Nephron progenitor cell (in vitro differentiated cells): ENCODE data around the gene DNAH10.

Source experiments
- DNase-seq: peaks from one replicate; pipeline ENCODE4 v3.0.0; 2021
- H3K27ac Mint-ChIP-seq: 2 replicates; pipeline ENCODE4 v1.8.0; 2021; ENCODE audit warnings: mild to moderate bottlenecking, moderate library complexity, mixed read lengths
- H3K27me3 Mint-ChIP-seq: 2 replicates; pipeline ENCODE4 v1.8.0; 2021; ENCODE audit warnings: mild to moderate bottlenecking, low read depth, mixed read lengths; ENCODE audit not compliant: poor library complexity
- H3K36me3 Mint-ChIP-seq: 2 replicates; pipeline ENCODE4 v1.8.0; 2021; ENCODE audit warnings: low read depth, mixed read lengths
- H3K4me1 Mint-ChIP-seq: 2 replicates; pipeline ENCODE4 v1.8.0; 2021; ENCODE audit warnings: mixed read lengths
- H3K4me3 Mint-ChIP-seq: 2 replicates; pipeline ENCODE4 v1.8.0; 2021; ENCODE audit warnings: mild to moderate bottlenecking, moderate library complexity, mixed read lengths
- H3K9me3 Mint-ChIP-seq: 2 replicates; pipeline ENCODE4 v1.8.0; 2021; ENCODE audit warnings: mild to moderate bottlenecking, moderate library complexity, mixed read lengths
- TF ChIP-seq, protein P1 (sequence below): fragments of 200-600 bp; sonication (generic); IDR thresholded peaks from 2 replicates; pipeline ENCODE4 v1.5.0; 2021; ENCODE audit warnings: antibody characterized with exemption

Gene DNAH10

DNA sequence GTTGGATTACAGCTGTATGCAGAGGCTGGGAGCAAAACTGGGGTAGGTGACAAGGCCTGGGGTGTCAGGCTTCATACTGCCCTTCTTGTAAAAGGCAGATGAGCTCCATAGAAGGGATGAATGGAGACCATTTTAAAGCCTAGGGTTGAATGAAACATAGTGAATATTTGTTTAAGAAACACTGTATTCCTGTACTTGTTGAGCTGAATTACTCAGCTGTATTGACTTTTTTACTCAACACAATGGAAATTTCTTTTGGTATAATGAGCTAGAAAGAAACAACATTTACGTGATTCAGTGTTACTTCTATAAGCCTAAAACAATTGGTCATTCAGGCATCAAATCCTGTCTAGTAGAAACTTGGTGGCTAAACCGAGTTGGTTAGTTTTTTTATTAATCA, 35.9 kb upstream of the DNAH10 start:
- Mint-ChIP-seq H3K4me3 (no peak overlapping the region), H3K4me1 (no peaks in the 10 kb centered on the region)

DNA sequence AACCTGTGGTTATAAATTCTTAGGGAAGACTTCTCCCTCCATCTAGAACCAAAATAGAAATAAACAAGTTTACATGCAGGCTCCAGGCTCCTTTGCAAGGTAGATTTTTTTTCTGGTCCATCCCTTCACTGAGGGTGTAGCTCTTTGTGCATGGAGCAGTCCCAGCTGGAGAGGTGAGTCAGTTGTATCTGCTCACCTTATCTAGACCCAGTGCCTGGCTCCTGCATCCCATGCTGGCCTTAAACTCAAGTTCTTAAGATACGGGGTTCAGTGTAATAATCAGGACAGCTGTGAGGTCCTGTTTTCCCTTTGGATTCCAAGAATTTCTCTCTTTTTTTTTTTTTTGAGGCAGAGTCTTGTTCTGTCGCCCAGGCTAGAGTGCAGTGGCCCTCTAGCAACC, 35.1 kb upstream of the DNAH10 start:
- Mint-ChIP-seq H3K4me1 (no peaks in the 10 kb centered on the region), H3K9me3 (no peaks in the 10 kb centered on the region), H3K4me3 (no peak overlapping the region), H3K36me3 (peaks cover 70% of the 10 kb centered on the region), H3K27me3 (peaks cover 3% of the 10 kb centered on the region), H3K27ac (no peak overlapping the region)
- TF ChIP-seq, protein P1, sequence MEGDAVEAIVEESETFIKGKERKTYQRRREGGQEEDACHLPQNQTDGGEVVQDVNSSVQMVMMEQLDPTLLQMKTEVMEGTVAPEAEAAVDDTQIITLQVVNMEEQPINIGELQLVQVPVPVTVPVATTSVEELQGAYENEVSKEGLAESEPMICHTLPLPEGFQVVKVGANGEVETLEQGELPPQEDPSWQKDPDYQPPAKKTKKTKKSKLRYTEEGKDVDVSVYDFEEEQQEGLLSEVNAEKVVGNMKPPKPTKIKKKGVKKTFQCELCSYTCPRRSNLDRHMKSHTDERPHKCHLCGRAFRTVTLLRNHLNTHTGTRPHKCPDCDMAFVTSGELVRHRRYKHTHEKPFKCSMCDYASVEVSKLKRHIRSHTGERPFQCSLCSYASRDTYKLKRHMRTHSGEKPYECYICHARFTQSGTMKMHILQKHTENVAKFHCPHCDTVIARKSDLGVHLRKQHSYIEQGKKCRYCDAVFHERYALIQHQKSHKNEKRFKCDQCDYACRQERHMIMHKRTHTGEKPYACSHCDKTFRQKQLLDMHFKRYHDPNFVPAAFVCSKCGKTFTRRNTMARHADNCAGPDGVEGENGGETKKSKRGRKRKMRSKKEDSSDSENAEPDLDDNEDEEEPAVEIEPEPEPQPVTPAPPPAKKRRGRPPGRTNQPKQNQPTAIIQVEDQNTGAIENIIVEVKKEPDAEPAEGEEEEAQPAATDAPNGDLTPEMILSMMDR: no peak
- DNase-seq: no peak

More for the DNA sequence above, 35.9 kb upstream of the DNAH10 start:
- DNase-seq: no peak
- H3K9me3 Mint-ChIP-seq: no peaks in the 10 kb centered on the region
- peaks cover 3% of the 10 kb centered on the region for H3K27me3 Mint-ChIP-seq
- H3K36me3 Mint-ChIP-seq: peaks cover 63% of the 10 kb centered on the region
- TF ChIP-seq, protein P1: no peak
- H3K27ac Mint-ChIP-seq: no peak overlapping the region

DNA sequence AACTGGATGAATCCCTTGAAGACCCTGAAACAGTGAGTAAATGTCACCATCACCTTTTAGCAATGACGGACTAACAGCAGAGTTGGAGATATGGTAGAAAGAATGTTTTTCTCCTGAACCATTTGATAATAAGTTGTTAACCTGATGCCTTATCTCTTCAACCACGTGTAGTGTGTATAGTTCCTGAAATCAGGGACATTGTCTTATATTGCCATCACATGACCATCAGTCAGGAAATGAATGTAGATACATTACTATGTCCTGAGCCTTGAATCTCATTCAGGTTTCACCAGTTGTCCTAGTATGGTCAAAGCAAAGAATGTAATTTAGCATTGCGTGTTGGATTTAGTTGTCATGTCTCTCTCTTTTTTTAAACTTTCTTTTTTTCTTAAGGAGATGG, 34.2 kb upstream of the DNAH10 start:
- Mint-ChIP-seq H3K4me1 (no peaks in the 10 kb centered on the region), H3K27ac (no peak overlapping the region), H3K36me3 (peaks cover 74% of the 10 kb centered on the region), H3K27me3 (peaks cover 3% of the 10 kb centered on the region), H3K4me3 (no peak overlapping the region), H3K9me3 (no peaks in the 10 kb centered on the region)
- DNase-seq: no peak
- TF ChIP-seq, protein P1: no peak

DNA sequence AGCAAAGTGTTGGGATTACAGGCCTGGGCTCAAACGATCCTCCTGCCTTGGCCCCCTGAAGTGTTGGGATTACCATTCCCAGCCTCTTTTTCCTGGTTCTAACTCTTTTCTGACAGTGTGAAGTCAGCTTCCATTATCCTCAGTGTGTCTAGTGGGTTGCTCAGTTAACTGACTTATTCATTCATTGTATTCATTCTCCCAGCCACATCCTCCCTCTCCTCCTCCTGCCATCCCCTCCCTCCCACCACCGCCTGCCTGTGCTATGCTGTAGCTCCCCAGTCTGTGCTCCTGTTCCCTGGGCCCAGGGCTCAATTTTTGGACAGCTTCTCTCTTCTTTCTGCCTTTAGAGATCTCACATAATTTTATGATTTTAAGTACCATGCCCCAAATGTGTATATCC, 30.5 kb upstream of the DNAH10 start:
- no peaks in the 10 kb centered on the region for H3K4me1 Mint-ChIP-seq
- H3K4me3 Mint-ChIP-seq: no peak overlapping the region
- DNase-seq: no peak
- no peaks in the 10 kb centered on the region for H3K27me3 Mint-ChIP-seq
- TF ChIP-seq, protein P1: no peak
- H3K27ac Mint-ChIP-seq: peak overlapping the region; percentile 46
- H3K36me3 Mint-ChIP-seq: peaks cover 82% of the 10 kb centered on the region
- no peaks in the 10 kb centered on the region for H3K9me3 Mint-ChIP-seq

DNA sequence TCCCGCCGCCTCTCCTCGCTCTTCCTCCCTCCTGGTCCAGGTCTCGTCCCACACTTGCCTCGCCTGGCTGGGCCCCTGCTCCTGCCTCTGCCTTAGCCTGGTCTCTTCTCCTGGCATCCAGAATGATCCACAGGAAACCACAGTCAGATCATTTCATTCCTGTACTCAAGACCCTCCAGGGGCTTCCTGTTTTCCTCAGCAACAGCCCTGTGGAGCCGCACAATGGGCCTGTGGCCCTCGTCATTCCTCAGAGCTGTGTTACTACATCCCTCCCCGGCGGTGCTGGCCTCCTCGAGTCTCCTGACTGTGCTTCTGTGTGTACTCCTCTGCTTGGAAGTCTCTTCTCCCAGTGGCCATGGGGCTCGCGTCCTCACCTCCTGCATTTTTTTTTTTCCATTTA, 29.9 kb upstream of the DNAH10 start:
- no peak for DNase-seq
- Mint-ChIP-seq H3K4me1 (no peaks in the 10 kb centered on the region), H3K9me3 (no peaks in the 10 kb centered on the region), H3K27me3 (no peaks in the 10 kb centered on the region), H3K27ac (peak overlapping the region; percentile 93), H3K36me3 (peaks cover 86% of the 10 kb centered on the region), H3K4me3 (no peak overlapping the region)
- TF ChIP-seq, protein P1: no peak

DNA sequence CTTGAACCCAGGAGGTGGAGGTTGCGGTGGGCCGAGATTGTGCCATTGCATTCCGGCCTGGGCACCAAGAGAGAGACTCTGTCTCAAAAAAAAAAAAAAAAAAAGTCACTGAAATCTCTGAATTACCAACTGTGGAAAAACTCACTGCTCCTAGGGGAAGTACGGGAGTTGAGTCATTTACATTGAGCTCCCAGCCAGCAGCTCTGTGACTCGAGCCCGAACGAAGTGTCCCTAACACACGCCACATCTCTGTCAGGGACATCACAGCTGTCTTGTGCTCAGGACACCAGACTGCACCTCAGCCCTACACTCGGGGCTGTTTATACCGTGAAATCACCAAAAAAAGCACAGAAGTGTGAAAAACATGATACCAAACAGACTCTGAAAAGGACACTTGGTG, 28.9 kb upstream of the DNAH10 start:
- H3K36me3 Mint-ChIP-seq: peaks cover 84% of the 10 kb centered on the region
- peak overlapping the region; percentile 30 for H3K27ac Mint-ChIP-seq
- no peaks in the 10 kb centered on the region for H3K4me1 Mint-ChIP-seq
- H3K4me3 Mint-ChIP-seq: no peak overlapping the region
- H3K9me3 Mint-ChIP-seq: no peaks in the 10 kb centered on the region
- TF ChIP-seq, protein P1: no peak
- no peaks in the 10 kb centered on the region for H3K27me3 Mint-ChIP-seq
- no peak for DNase-seq
